Measurements from ENCODE around the gene ELMO3. TPM values are rescaled to one million over a fixed set of nuclear protein-coding genes. Genes with fewer than 3 reads are reported as not detected.

ELMO3 gene
- total and polyA plus RNA-seq, 2 donors from 2014 or later, result 24.2 to 33.1 TPM

DNA sequence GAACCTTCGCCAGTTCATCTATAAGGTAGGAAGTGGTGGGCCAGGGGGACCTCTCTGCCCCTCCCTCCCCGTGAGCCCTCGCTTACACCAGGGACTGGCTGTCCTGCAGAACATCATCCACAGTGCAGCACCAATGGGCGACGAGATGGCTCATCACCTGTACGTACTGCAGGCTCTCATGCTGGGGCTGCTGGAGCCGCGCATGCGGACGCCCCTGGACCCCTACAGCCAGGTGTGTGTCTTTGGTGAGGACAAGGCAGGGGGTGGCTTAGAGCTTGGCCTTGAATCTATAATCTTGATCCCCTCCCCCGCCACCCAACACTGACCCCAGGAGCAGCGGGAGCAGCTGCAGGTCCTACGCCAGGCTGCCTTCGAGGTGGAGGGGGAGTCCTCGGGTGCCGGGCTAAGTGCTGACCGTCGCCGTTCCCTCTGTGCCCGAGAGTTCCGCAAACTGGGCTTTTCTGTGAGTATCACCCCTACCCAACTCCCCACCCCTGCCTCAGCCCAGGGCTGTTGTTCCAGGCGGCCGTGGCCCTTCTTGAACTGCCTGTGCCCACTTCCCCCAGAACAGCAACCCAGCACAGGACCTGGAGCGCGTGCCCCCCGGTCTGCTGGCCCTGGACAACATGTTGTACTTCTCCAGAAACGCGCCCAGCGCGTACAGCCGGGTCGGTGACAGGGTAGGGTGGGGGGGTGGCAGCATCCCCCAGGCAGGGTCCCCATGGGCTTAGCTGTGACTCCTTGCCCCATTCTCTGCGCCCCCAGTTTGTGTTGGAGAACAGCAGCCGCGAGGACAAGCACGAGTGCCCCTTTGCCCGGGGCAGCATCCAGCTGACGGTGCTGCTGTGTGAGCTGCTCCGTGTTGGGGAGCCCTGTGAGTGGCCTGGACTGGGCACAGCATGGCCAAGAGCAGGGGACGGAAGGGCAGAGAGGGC, 2.7 kb downstream of the ELMO3 start:
- FAIRE-seq (no peak), DNase-seq (peak in 1 of 5 donors; percentile 68)
- Histone ChIP-seq H3K4me3 (ENCODE audit: low read length in 3 of 3) (no peak overlapping the region), H3K4me1 (ENCODE audit: control insufficient read depth in 2 of 3, insufficient read depth in 2 of 3, low read depth in 1 of 3, low read length in 3 of 3) (peaks cover 0 to 19% (median 18%) of the 10 kb centered on the region in 3 donors), H3K27me3 (ENCODE audit: control insufficient read depth, insufficient read depth, low read length) (no peaks in the 10 kb centered on the region), H3K27ac (ENCODE audit: low read depth in 2 of 2, low read length in 2 of 2) (no peak overlapping the region), H3K36me3 (ENCODE audit: control insufficient read depth in 2 of 3, insufficient read depth in 3 of 3, low read length in 3 of 3) (peaks cover under 1 to 19% (median 11%) of the 10 kb centered on the region in 3 donors), H3K9me3 (ENCODE audit: control insufficient read depth in 2 of 3, insufficient read depth in 1 of 3, low read length in 3 of 3) (no peaks in the 10 kb centered on the region), H3K9ac (ENCODE audit: low read length in 3 of 3) (no peak overlapping the region)
- TF ChIP-seq, protein P1, sequence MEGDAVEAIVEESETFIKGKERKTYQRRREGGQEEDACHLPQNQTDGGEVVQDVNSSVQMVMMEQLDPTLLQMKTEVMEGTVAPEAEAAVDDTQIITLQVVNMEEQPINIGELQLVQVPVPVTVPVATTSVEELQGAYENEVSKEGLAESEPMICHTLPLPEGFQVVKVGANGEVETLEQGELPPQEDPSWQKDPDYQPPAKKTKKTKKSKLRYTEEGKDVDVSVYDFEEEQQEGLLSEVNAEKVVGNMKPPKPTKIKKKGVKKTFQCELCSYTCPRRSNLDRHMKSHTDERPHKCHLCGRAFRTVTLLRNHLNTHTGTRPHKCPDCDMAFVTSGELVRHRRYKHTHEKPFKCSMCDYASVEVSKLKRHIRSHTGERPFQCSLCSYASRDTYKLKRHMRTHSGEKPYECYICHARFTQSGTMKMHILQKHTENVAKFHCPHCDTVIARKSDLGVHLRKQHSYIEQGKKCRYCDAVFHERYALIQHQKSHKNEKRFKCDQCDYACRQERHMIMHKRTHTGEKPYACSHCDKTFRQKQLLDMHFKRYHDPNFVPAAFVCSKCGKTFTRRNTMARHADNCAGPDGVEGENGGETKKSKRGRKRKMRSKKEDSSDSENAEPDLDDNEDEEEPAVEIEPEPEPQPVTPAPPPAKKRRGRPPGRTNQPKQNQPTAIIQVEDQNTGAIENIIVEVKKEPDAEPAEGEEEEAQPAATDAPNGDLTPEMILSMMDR (IDR thresholded peaks at IDR 0.05; ENCODE audit: borderline replicate concordance, extremely low read depth, insufficient read depth), result no peak
- intact Hi-C loops (cut with DNase I), result no loop called here

DNA sequence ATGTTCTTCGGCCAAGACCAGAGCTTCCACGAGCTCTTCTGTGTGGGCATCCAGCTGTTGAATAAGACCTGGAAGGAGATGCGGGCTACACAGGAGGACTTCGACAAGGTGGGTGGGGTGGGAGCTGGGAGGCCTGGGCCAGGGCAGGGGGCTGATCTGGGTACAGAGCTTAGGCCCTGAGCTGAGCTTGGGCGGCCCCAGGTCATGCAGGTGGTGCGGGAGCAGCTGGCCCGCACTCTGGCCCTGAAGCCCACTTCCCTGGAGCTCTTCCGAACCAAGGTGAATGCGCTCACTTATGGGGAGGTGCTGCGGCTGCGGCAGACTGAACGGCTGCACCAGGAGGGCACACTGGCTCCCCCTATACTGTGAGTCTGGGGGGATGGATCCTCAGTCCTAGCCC, 3.5 kb downstream of the ELMO3 start:
- Histone ChIP-seq H3K9ac (ENCODE audit: low read length in 3 of 3) (no peak overlapping the region), H3K36me3 (ENCODE audit: control insufficient read depth in 2 of 3, insufficient read depth in 3 of 3, low read length in 3 of 3) (peaks cover 0 to 11% (median 7%) of the 10 kb centered on the region in 3 donors), H3K4me1 (ENCODE audit: control insufficient read depth in 2 of 3, insufficient read depth in 2 of 3, low read depth in 1 of 3, low read length in 3 of 3) (peaks cover 0 to 11% (median 11%) of the 10 kb centered on the region in 3 donors), H3K9me3 (ENCODE audit: control insufficient read depth in 2 of 3, insufficient read depth in 1 of 3, low read length in 3 of 3) (no peaks in the 10 kb centered on the region), H3K27ac (ENCODE audit: low read depth in 2 of 2, low read length in 2 of 2) (no peak overlapping the region), H3K27me3 (ENCODE audit: control insufficient read depth, insufficient read depth, low read length) (no peaks in the 10 kb centered on the region), H3K4me3 (ENCODE audit: low read length in 3 of 3) (no peak overlapping the region)
- TF ChIP-seq, protein P1 (IDR thresholded peaks at IDR 0.05; ENCODE audit: borderline replicate concordance, extremely low read depth, insufficient read depth), result no peak
- peak in 1 of 5 donors; percentile 64 for DNase-seq
- no peak for FAIRE-seq
- intact Hi-C loops (cut with DNase I), result no loop called here

DNA sequence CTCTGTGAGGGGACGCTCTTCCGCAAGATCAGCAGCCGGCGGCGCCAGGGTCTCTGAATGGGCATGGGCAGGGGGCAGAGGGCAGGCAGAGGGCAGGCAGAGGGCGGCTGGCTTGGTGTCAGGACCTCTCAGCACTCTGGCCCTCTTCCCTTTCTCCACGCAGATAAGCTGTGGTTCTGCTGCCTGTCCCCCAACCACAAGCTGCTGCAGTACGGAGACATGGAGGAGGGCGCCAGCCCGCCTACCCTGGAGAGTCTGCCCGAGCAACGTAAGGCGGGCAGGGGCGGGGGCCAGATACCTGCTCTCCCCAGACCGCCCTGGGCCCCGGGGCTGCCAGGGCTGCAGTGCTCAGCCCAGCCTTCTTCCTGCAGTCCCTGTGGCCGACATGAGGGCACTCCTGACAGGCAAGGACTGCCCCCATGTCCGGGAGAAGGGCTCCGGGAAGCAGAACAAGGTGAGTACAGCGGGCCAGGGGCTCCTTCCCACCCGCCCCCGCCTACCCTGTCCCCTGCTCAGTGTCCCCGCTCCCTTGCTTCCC, 4.1 kb downstream of the ELMO3 start:
- no peak overlapping the region for H3K27ac ChIP-seq (ENCODE audit: low read depth in 2 of 2, low read length in 2 of 2)
- H3K9ac ChIP-seq (ENCODE audit: low read length in 3 of 3), result no peak overlapping the region
- no peak overlapping the region for H3K4me3 ChIP-seq (ENCODE audit: low read length in 3 of 3)
- H3K4me1 ChIP-seq (ENCODE audit: control insufficient read depth in 2 of 3, insufficient read depth in 2 of 3, low read depth in 1 of 3, low read length in 3 of 3), result peaks cover 0 to 5% (median 5%) of the 10 kb centered on the region in 3 donors
- no peaks in the 10 kb centered on the region for H3K27me3 ChIP-seq (ENCODE audit: control insufficient read depth, insufficient read depth, low read length)
- TF ChIP-seq, protein P1 (IDR thresholded peaks at IDR 0.05; ENCODE audit: borderline replicate concordance, extremely low read depth, insufficient read depth), result no peak
- intact Hi-C loops (cut with DNase I), result no loop called here
- no peak for FAIRE-seq
- H3K36me3 ChIP-seq (ENCODE audit: control insufficient read depth in 2 of 3, insufficient read depth in 3 of 3, low read length in 3 of 3), result peaks cover 0 to 7% (median 5%) of the 10 kb centered on the region in 3 donors
- DNase-seq, result no peak
- H3K9me3 ChIP-seq (ENCODE audit: control insufficient read depth in 2 of 3, insufficient read depth in 1 of 3, low read length in 3 of 3), result no peaks in the 10 kb centered on the region
